Stimulated activated CD4-positive, alpha-beta T cell treated with anti-CD3 and anti-CD28 coated beads, Interleukin-2, amount 100 ng/mL, for 4 hours (primary cell): ENCODE results near the gene FHDC1.

ENCODE experiments used
- DNase-seq: peaks from one replicate; pipeline ENCODE4 v3.0.0-alpha.2; 2020; ENCODE audit warnings: low read depth

Gene FHDC1

DNA sequence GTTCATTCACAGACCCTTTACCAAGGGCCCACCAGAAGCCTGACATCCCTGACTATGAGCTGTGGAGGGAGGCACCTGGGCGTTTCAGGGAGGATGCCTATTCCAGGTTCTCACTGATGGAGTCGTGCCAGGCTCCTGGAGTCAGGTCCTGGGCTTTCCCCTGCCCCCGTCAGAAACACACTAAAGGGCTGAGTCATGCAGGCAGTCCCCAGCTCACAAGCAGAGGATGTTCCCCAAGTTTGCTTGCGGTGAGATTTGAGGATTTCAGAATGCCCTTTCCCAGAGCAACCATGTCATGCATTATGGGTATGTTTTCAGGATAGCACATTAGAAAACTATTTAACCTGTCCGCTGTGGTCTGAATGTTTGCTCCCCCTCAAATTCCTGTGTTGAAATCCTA is 45.2 kb downstream of the FHDC1 start:
- DNase-seq, result no peak

DNA sequence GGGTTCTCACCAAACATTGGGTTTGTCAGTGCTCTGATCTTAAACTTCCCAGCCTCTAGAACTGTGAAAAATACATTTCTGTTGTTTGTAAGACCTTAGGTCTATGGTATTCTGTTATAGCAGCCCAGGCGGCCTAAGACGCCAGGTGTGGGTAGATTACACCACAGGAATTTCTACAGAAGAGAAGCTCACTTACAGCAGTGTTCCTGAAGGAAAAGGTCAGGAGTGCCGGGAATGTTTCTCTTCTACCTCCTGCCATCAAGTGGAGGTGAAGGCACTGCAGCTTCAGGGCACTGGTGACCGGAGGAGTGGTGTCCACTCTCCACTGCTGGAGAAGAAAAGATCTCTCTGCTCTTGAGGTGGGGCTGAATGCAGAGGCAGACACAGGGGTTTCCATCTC is 45.7 kb downstream of the FHDC1 start:
- no peak for DNase-seq

- no peak for DNase-seq
Observed at GRCh38 chr4:152983221-152983620, 47.1 kb downstream of the FHDC1 start.

GRCh38 chr4:152983774-152984411 is 47.8 kb downstream of the FHDC1 start:
- DNase-seq, result no peak

DNA sequence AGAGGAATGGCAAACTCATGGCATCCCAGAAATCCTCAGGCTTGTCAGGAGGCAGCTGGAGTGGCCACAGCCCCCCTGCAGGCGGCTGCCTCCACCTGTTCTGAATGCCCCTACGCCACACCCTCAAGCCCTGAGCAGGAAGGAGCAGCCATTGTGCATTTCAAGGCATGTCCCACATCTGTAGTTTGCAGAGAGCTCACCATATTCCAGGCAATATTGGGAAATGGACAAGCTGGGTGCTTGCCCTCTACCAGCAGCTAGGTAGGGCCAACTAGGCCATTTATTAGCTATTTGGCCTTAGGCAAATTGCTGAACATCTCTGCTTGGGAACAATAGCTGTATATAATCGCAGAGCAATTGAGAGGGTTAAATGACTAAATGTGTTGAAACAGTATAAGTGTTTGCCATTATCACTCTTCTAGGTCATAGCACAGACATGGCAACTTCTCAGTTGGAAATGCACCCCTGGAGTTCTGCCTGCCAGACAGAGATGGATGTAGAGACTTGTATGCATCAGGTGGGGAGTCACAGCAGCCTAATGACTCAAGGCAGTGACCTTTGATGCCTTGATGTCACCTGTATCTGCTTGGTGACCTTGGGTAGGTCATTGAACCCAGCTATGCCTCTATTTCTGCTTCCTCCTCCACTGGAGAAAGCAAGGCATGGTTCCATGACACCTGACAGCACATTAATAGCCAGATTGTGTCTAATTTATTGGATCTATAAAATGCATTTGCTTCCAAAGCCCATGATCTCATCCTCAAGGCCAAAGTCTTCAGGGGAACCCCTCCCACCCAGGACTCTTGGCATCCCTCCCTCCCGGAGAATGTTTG is 52.8 kb downstream of the FHDC1 start:
- no peak for DNase-seq

GRCh38 chr4:152989554-152989970 is 53.4 kb downstream of the FHDC1 start:
- no peak for DNase-seq

DNA sequence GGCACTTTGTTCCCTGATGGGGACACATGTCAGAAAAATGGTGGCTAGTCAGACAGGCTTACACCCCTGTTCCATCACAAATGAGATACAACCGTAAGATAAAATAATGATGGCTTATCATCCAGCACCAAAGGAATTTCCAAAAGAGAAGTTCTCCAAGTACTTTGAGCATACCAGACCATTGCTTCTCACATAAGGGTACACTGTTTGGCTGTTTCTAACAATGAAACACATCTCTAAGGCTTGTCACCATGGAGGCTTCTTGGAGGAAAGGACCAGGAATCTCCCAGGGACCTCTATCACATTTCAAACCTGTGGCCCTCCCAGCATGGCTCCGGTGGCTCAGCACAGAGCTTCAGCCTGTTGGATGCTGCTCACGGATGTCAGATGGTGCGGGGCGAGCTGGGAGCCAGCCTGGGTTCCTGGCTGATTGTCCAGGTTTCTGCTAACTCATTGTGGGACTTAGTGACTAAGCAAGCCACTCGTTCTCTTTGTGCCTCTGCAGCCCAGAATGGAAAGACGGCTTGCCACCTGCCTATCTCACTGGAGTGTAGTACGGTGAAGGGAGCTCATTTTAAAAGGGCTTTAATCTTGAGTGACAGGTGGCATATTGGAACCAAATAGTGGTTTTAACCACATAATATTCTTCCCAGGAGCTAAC is 54.5 kb downstream of the FHDC1 start:
- DNase-seq, result no peak

DNA sequence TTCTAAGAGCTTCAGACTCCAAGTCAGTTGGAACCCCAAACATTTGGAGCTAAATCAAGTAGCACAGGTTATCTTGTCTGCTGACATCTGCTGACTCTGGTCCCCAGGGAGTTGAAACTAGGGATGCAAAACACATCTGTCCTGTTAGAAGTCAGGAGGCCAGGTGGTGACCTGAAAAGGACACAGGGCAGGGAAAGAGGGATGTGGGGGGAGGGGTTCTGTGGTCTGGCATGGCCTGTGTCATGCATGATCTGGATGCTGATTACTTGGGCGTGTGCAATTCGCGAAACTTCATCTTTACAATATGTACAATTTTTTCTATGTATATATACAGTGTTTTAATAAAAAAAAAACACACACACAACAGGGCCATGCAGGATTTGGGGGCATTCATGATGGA is 55.3 kb downstream of the FHDC1 start:
- DNase-seq, result no peak

- no peak for DNase-seq
Observed at GRCh38 chr4:152992027-152992426, 55.9 kb downstream of the FHDC1 start.

GRCh38 chr4:152992466-152992865 is 56.3 kb downstream of the FHDC1 start:
- no peak for DNase-seq

DNA sequence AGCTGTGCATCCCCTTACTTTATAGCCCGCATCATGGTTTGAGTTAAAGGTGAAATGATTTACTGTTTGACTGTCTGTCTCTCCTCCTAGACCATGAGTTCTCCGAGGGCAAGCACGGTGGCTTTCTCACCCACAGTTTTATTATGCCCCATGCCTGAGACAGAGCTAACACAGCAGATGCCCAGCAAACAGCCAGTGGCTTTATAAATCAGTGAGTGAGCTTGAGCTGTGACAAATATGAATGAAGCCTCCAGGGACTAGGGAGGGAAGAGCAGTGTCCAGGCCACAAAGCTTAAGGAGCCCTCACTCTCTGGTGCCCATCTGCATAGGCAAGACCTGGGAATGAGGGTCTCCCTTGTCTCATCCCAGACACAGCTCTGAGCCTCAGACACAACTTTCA is 57.9 kb downstream of the FHDC1 start:
- no peak for DNase-seq

- no peak for DNase-seq
Observed at GRCh38 chr4:152996111-152996571, 60.0 kb downstream of the FHDC1 start.

DNA sequence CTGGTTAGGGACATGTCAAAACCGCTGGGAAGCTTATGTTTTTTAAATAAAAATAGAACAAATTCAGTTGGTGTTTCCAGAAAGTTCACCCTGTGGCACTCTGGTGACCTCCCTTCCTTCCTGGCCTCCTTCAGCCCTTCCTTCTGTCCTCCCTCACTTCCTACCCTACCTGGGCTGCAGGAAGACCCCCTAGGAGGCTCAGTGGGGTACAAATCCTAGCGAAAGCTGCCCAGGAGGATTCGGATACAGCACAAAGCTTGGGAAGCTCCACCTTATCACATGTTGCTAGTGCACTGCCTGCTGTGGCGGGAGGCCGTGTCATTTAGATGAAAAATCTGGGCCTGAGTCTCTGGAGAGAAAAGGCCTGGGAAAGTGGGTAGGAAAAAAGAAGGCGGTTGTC is 60.5 kb downstream of the FHDC1 start:
- no peak for DNase-seq

DNA sequence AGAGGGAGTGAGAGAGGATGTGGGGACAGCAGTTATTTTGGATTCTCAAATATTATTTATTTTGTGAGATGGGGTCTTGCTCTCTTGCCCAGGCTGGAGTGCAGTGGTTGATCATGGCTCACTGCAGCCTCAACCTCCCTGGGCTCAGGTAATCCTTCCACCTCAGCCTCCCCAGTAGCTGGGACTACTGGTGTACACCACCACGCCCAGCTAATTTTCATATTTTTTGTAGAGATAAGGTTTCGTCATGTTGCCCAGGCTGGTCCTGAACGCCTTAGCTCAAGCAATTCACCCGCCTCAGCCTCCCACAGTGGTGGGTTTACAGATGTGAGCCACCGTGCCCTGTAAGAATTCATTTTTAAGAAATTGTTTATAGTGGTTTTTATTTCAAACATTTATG is 61.2 kb downstream of the FHDC1 start:
- DNase-seq, result no peak

GRCh38 chr4:152997771-152998487 is 61.8 kb downstream of the FHDC1 start:
- no peak for DNase-seq

- no peak for DNase-seq
Observed at GRCh38 chr4:152998861-152999260, 62.7 kb downstream of the FHDC1 start.

DNA sequence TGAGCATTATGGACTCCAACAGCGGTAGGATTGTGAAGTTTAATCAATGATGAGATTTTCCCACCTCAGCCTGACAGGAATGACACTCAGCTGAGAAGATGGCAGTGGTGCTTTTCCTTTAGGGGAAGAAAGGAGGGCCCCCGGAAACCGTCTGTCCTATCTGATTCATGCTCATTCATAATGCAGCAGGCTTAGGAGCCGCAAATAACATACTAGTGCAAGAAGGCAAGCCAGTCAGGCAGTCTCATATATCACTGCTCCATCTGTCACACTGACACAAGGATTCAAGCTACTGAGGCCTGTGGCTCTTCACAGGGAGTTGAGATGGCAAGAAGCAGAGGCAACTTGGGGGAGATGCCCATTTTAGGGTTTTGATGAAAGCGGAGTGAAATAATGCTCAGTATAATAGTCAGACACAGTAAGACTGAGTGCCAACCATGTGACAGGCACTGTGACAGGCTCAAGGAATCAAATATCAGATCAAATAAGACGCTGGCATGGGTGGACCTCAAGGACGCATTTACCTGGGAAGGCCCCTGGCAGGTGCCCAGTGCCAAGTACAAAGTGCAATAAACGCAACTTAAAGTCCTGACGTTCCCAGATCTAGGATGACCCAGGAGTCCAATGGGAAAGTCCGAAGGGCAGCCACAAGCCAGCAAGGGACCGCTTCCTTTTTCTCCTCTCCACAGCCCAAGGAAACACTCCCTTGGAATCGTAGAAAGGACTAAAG is 63.4 kb downstream of the FHDC1 start:
- DNase-seq, result no peak

GRCh38 chr4:153000076-153000420 is 63.9 kb downstream of the FHDC1 start:
- DNase-seq, result no peak

GRCh38 chr4:153001626-153002025 is 65.5 kb downstream of the FHDC1 start:
- no peak for DNase-seq

DNA sequence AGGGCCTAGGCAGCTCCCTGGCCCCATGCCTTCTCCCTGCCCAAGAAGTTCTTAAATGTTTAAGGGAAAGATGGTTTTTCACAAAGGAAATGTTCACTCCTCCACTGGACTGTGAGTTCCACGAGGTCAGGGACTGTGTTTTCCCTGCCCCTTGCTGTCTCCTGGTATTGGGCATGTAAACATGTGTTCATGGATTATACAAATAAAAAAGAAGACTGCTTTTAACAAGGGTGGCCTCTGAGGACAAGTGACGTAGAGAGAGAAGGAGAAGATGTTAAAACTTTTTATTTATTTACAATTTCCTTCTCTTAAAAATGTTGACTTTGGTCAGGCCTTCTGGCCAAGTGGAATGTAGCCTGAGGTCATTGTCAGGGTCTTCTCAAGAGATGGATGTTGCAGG is 66.0 kb downstream of the FHDC1 start:
- DNase-seq, result no peak

GRCh38 chr4:153004081-153004850 is 68.1 kb downstream of the FHDC1 start:
- no peak for DNase-seq
